Erythroblast (primary cell): Measurements from ENCODE around the gene CEP68.

Experiments used
- GATA1 ChIP-seq: IDR thresholded peaks from 2 replicates; pipeline ENCODE4 v1.6.1; 2011; ENCODE audit warnings: low read depth, mild to moderate bottlenecking, control low read depth, low read length, moderate library complexity
- POLR2A ChIP-seq: IDR thresholded peaks from 2 replicates; pipeline ENCODE4 v1.6.1; 2011; ENCODE audit warnings: mild to moderate bottlenecking, low read length

DNA sequence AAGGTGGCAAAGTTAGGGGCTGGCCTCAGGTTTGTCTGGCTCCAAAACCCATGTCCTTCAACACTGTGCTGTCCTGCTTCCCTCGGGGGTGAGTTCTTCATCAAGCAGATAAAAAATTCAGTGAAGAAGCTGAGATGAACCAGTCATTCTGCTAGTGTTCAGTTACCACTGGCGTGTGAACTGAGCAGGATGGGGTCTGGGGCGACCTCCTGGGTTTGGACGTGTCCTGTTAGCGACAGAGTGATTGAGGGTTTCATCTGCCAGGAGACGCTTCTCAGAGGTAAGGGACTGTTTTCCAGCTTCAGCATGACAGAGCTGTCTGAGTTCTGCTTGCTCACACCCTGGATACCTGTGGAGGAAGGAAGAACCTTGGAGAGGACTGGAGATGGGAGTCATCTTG, 14.6 kb downstream of the CEP68 start:
- no peak for TF ChIP-seq POLR2A
- TF ChIP-seq GATA1, result no peak
